GM18519 (cell line): ENCODE results near the gene RAD51AP1.

Source experiments
- ATAC-seq: cut with Tn5 transposase; IDR thresholded peaks from one replicate; pipeline ENCODE4 v1.9.1; 2021; ENCODE audit warnings: mild to moderate bottlenecking, moderate library complexity; ENCODE audit not compliant: unreplicated experiment, low FRiP score

The RAD51AP1 gene

DNA sequence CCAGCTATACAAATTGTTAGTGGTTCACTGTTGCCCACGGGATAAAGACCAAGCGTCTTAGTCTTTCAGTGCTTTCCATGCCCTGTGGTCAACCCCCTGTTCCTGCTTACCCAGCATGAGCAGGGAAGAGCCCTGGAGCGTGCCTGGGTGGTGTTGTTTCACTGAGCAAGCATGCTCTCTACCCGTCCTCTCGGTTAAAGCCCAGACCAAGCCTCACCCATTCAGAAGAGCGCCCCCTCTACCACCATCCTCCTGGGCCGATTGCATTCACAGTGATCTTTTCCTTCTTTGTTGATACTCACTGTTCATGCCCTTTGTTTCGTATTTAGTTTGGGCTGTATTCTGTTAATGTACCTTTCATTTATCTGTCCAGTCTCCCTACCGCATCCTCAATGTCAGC is 48.4 kb downstream of the RAD51AP1 start:
- ATAC-seq, result no peak

GRCh38 chr12:4588916-4589315 is 50.2 kb downstream of the RAD51AP1 start:
- no peak for ATAC-seq

GRCh38 chr12:4589941-4590340 is 51.3 kb downstream of the RAD51AP1 start:
- ATAC-seq, result no peak

DNA sequence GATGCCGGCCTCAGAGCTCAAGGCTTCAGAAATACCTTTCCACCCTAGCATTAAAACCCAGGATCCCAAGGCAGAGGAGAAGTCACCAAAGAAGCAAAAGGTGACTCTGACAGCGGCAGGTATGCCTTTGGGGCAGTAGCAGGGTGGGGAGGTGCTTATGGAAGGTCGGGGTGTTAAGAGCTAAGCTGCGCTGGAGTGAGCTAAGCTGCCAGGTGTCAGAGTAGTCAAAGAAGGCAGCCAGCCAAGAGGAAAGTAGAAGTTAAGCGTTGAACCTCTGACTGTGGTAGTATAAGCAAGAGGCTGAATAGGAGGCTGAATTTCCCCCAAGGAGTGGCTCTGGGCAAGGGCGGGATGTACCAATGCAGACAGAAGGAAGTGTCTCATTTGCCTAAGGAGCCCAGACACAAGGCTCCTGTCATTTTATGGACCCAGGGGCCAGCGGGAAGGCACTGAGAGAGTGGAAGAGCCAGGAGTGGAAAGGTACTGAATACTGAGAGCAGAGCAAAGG is 52.5 kb downstream of the RAD51AP1 start:
- ATAC-seq, result no peak

DNA sequence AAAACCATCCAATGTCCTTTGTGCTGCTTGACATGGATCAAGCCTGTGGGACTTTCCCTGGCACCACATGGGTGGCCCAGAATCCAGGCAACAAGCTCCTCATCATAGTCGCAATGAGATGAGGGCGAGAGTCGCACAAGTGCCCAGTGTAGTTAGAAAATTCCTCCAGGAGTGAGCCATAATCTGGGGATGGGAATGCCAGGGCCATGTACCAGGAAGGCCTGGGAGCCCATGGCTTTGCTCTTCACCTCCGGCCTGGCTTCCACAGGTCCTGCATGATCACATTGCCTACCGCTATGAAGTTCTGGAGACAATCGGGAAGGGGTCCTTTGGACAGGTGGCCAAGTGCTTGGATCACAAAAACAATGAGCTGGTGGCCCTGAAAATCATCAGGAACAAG is 57.2 kb downstream of the RAD51AP1 start:
- ATAC-seq, result no peak

DNA sequence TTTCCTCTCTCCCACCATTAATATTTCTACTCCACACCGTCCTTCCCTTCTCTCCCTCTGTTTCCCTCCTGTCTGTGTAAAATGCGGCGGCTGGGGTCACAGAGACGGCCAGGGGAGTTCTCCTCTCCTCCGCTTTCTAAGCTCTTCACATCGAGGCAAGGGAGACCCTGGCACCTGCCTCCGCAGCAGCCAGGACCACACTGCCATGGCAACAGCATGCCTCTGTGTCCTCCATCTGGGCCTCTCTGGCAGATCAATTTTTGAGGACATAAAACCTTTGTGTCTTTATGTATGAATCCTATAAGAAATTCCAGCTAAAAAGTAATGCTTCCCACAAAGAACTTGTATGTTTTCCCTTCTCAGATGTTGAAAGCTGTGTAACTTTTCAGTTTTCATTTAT is 64.7 kb downstream of the RAD51AP1 start:
- ATAC-seq, result no peak

GRCh38 chr12:4603946-4604345 is 65.3 kb downstream of the RAD51AP1 start:
- no peak for ATAC-seq

GRCh38 chr12:4604684-4605193 is 66.0 kb downstream of the RAD51AP1 start:
- peak; percentile 72 for ATAC-seq

- no peak for ATAC-seq
Measured at GRCh38 chr12:4607056-4607455, 68.4 kb downstream of the RAD51AP1 start.

GRCh38 chr12:4609071-4609470 is 70.4 kb downstream of the RAD51AP1 start:
- no peak for ATAC-seq
